Mammary epithelial cell (primary cell): Measurements from ENCODE around the gene DDX23.

Source experiments
- EZH2 ChIP-seq: IDR thresholded peaks from 2 replicates; pipeline ENCODE4 v1.6.1; 2012; ENCODE audit warnings: low read length, inconsistent platforms, borderline replicate concordance
- TF ChIP-seq, protein P1 (sequence below), 2 donors: IDR thresholded peaks in 1 of 2; conservative IDR thresholded peaks in 1 of 2; 2 replicates each; pipeline ENCODE4 v1.5.1; 2011 to 2012; ENCODE audit warnings: inconsistent platforms in 2 of 2, low read length in 2 of 2, mild to moderate bottlenecking in 2 of 2, control low read depth in 1 of 2, low read depth in 1 of 2; ENCODE audit not compliant: insufficient read depth in 1 of 2; ENCODE audit errors: extremely low read depth in 1 of 2

DNA sequence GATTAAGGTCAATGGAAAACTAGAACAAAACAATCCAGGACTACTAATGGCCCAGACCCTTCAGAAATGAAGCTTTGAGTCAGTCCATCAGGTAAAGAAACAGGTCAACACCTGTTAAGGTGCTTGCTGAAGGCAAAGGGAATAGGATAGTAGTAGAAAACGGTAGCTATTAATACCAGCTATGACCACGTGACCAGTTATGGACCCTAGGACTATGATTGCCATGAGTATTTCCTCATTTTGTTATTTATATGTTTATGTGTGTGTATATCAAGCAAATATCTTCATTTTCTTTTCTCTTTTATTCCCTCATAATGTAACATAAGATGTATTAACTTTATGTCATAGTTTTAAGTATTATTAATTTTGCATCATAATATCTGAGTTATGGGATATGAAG, 47.7 kb upstream of the DDX23 start:
- TF ChIP-seq, protein P1, sequence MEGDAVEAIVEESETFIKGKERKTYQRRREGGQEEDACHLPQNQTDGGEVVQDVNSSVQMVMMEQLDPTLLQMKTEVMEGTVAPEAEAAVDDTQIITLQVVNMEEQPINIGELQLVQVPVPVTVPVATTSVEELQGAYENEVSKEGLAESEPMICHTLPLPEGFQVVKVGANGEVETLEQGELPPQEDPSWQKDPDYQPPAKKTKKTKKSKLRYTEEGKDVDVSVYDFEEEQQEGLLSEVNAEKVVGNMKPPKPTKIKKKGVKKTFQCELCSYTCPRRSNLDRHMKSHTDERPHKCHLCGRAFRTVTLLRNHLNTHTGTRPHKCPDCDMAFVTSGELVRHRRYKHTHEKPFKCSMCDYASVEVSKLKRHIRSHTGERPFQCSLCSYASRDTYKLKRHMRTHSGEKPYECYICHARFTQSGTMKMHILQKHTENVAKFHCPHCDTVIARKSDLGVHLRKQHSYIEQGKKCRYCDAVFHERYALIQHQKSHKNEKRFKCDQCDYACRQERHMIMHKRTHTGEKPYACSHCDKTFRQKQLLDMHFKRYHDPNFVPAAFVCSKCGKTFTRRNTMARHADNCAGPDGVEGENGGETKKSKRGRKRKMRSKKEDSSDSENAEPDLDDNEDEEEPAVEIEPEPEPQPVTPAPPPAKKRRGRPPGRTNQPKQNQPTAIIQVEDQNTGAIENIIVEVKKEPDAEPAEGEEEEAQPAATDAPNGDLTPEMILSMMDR (conservative IDR thresholded peaks at IDR 0.05 in 1 of 2, IDR thresholded peaks at IDR 0.05 in 1 of 2; ENCODE audit: extremely low read depth in 1 of 2, insufficient read depth in 1 of 2, low read depth in 1 of 2, low read length in 2 of 2), result no peak
- no peak for TF ChIP-seq EZH2
